Fibroblast of mammary gland (primary cell): ENCODE measurements around the gene EXOC6B.
A peak's percentile ranks its signal among the peaks of the same experiment; 100 is the strongest.

ENCODE experiments used
- DNase-seq: peaks from one replicate; pipeline ENCODE4 v3.0.0-alpha.2; 2010; ENCODE audit warnings: low read depth
- H3K4me3 ChIP-seq: 2 replicates; pipeline ENCODE4 v1.5.1; 2011; ENCODE audit warnings: low read depth, mild to moderate bottlenecking, low read length, moderate library complexity; ENCODE audit not compliant: control insufficient read depth
- CTCF ChIP-seq: conservative IDR thresholded peaks from 2 replicates; pipeline ENCODE4 v1.5.1; 2011; ENCODE audit warnings: low read depth, low read length, inconsistent platforms; ENCODE audit not compliant: control insufficient read depth, insufficient read depth

EXOC6B gene

GRCh38 chr2:72719416-72719815 lies 106.4 kb downstream of the EXOC6B start:
- peak; percentile 10 for DNase-seq
- no peak overlapping the region for H3K4me3 ChIP-seq
- TF ChIP-seq CTCF, result no peak

DNA sequence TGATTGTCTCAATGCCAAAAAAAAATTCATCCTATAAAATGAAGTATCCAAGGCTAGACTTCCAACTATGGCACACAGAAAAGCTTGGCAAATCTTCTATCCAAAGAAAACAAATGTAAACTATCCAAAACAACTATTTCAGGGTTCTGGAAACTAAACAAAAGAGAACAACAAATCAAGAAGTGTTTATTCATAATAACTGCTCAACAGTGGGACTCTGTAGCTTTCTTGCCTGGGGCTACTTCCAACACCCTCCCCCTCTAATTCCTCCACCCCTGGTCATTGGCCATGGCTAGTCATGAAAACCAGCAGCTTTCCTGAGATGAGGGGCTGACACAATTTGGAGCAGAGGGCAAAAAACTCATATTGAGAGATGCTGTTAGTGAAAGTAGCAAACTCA lies 107.0 kb downstream of the EXOC6B start:
- no peak for TF ChIP-seq CTCF
- DNase-seq, result no peak
- no peak overlapping the region for H3K4me3 ChIP-seq

- H3K4me3 ChIP-seq, result no peak overlapping the region
- no peak for DNase-seq
- no peak for TF ChIP-seq CTCF
These were observed 109.2 kb downstream of the EXOC6B start for GRCh38 chr2:72716601-72717000.

GRCh38 chr2:72713857-72714256 lies 112.0 kb downstream of the EXOC6B start:
- TF ChIP-seq CTCF, result no peak
- DNase-seq, result no peak
- no peak overlapping the region for H3K4me3 ChIP-seq

- H3K4me3 ChIP-seq, result no peak overlapping the region
- DNase-seq, result no peak
- no peak for TF ChIP-seq CTCF
These were observed 112.9 kb downstream of the EXOC6B start for GRCh38 chr2:72712977-72713376.

DNA sequence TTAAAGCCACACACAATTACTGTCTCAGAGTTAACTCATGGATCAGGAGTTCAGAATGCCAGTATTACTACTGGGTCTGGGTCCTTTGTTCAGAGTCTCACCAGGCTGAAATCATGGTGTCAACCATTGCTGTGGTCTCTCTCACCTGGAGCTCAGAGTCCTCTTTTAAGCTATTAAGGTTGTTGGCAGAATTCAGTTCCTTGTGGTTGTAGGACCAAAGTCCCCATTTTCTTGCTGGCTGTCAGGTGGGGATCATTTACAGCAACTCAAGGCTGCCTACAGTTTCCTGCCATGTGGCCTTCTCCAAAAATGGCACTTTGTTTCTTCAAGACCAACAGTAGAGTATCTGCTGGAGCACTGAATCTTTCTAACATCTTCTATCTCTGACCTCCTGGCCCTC lies 113.5 kb downstream of the EXOC6B start:
- DNase-seq, result no peak
- no peak for TF ChIP-seq CTCF
- H3K4me3 ChIP-seq, result no peak overlapping the region
